HepG2 (cell line): ENCODE results near the gene RAB3GAP1.

ENCODE experiments used
- ARNT ChIP-seq: fragments of 450-650 bp; IDR thresholded peaks from 2 replicates; pipeline ENCODE4 v1.6.1; 2017
- BCL3 ChIP-seq: sonication (generic); formaldehyde crosslinking; IDR thresholded peaks from 2 replicates; pipeline ENCODE4 v1.5.1; 2020; ENCODE audit warnings: mild to moderate bottlenecking, missing genetic modification reagents, moderate library complexity
- CREB1 ChIP-seq, 2 experiments: fragments of 450-650 bp in 1 of 2; IDR thresholded peaks; 2 replicates each; pipeline ENCODE4 v1.6.1; 2016 to 2017; ENCODE audit warnings: control low read depth in 1 of 2, mild to moderate bottlenecking in 1 of 2, missing compliant biosample characterization in 1 of 2, missing genetic modification characterization in 1 of 2
- JUND ChIP-seq: sonication (generic); formaldehyde crosslinking; IDR thresholded peaks from 2 replicates; pipeline ENCODE4 v1.8.0; 2022; ENCODE audit warnings: mild to moderate bottlenecking, missing genetic modification reagents
- SRY ChIP-seq: sonication (generic); formaldehyde crosslinking; IDR thresholded peaks from 2 replicates; pipeline ENCODE4 v1.8.0; 2022; ENCODE audit warnings: mild to moderate bottlenecking, missing genetic modification reagents

DNA sequence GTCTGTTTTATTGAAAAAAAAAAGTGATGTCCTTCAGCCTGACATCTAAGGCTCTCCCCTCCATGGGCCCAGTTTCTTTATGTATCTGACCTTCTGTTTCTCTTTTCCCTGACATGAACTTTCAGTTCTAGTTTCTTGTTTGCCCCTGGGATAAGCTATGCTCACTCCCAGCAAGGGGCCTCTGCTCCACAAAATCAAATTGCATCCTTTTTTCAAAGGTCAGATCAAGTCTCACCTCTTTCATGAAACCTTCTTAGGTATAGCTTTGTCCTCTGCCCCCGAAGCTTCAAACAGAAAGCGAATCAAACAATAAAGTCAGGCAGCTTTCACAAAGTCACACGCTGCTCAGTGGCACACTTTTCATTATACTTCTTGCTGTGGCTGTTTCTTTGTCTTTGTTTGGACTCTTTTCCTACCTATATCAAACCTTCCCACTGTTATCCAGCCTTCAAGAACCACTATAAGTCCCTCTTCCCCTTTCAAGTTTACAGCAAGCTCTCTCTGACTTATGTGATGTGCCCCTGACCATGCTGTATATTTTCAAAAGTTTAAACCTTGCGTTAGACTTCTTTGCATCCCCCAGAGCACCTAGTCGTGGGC, 28.1 kb upstream of the RAB3GAP1 start:
- no peak for TF ChIP-seq BCL3 (CRISPR knock-in tag)
- no peak for TF ChIP-seq SRY (CRISPR knock-in tag)
- no peak for TF ChIP-seq CREB1 (IDR thresholded peaks at IDR 0.05)
- no peak for TF ChIP-seq CREB1 (CRISPR knock-in tag; IDR thresholded peaks at IDR 0.05)
- no peak for TF ChIP-seq ARNT
- TF ChIP-seq JUND (CRISPR knock-in tag): no peak
